ENCODE measurements around the gene KLHL6. TPM values are rescaled to one million over a fixed set of nuclear protein-coding genes. Genes with fewer than 3 reads are reported as not detected.
"Not testable (repeated sequence)": the region's sequence is repeated elsewhere in the genome, so short reads cannot be mapped to it uniquely, and the experiment has no call there.

The KLHL6 gene
- total RNA-seq, 6 donors from 2014 or later = 15.2 to 77.5 (median 25.6) TPM

DNA sequence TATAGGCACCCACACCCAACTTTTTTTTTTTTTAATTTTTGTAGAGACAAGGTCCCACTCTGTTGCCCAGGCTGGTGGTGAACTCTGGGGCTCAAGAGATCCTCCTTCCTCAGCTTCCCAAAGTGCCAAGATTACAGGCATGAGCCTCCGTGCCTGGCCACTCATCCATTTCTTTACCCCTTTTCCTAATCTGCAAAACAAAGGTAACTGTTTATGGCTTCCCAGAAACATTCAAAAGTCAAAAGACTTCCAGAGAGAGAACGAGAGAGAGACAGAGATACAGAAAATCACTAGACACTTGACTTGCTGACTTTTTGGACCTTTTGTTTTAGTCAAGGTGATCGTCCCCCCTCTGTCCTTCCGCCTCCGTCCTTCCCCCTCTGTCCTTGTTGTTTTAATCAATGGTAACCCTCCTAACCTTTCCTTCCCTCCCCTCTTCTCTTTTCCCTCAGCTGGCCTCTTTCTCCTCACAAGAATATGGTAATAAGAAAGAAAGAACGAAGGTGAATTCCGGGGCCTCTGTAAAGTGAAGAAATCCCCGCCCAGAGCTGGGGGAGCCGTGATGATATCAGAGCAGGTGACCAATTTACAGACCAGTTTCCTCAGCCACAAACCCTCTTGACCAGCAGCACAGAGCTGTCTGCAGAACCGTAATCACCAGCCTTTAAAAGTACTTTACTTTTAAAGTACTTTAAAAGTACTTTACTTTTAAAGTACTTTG, 21.9 kb downstream of the KLHL6 start:
- peak in 1 of 2 donors; percentile 80 for DNase-seq
- peak; percentile 34 to 88 for ATAC-seq (ENCODE audit: low FRiP score in 2 of 2)
- H3K27ac ChIP-seq = peak overlapping the region in 1 of 4 donors; percentile 26
- no peak for TF ChIP-seq POLR2AphosphoS5 (IDR thresholded peaks at IDR 0.05)
- peak in 1 of 4 donors; percentile 55 for TF ChIP-seq EP300 (IDR thresholded peaks at IDR 0.05)
- no peak for TF ChIP-seq CTCF (IDR thresholded peaks at IDR 0.05)
- TF ChIP-seq POLR2A (IDR thresholded peaks at IDR 0.05) = peak in 1 of 4 donors; percentile 12
- H3K4me3 ChIP-seq = no peak overlapping the region
- no peaks in the 10 kb centered on the region for H3K9me3 ChIP-seq
- 38 to 50% methylated on average over 10 of the region's 10 CpGs for WGBS, 2 donors
- H3K4me1 ChIP-seq = peaks cover 2 to 42% (median 22%) of the 10 kb centered on the region in 4 donors
- no peaks in the 10 kb centered on the region for H3K27me3 ChIP-seq
- no peaks in the 10 kb centered on the region for H3K36me3 ChIP-seq

- ATAC-seq (ENCODE audit: low FRiP score in 2 of 2) = no peak
- Histone ChIP-seq H3K9me3 (no peaks in the 10 kb centered on the region), H3K36me3 (no peaks in the 10 kb centered on the region), H3K27ac (no peak overlapping the region), H3K4me3 (no peak overlapping the region), H3K4me1 (peaks cover 2 to 38% (median 20%) of the 10 kb centered on the region in 4 donors), H3K27me3 (no peaks in the 10 kb centered on the region)
- DNase-seq = no peak
- 51 to 58% methylated on average over 5 to 6 of the region's 6 CpGs for WGBS, 2 donors
- no peak for TF ChIP-seq CTCF (IDR thresholded peaks at IDR 0.05)
- TF ChIP-seq POLR2AphosphoS5 (IDR thresholded peaks at IDR 0.05) = no peak
- no peak for TF ChIP-seq EP300 (IDR thresholded peaks at IDR 0.05)
- no peak for TF ChIP-seq POLR2A (IDR thresholded peaks at IDR 0.05)
Measured at GRCh38 chr3:183532620-183533411, 22.7 kb downstream of the KLHL6 start.

- Histone ChIP-seq H3K36me3 (no peaks in the 10 kb centered on the region), H3K27ac (peak overlapping the region in 1 of 4 donors; percentile 35), H3K4me3 (no peak overlapping the region), H3K4me1 (peaks cover 2 to 26% (median 10%) of the 10 kb centered on the region in 4 donors), H3K27me3 (no peaks in the 10 kb centered on the region), H3K9me3 (no peaks in the 10 kb centered on the region)
- ATAC-seq (ENCODE audit: low FRiP score in 2 of 2) (no peak), DNase-seq (no peak)
- 87 to 88% methylated on average over 7 of the region's 7 CpGs for WGBS, 2 donors
- no peak for TF ChIP-seq CTCF (IDR thresholded peaks at IDR 0.05)
- no peak for TF ChIP-seq POLR2AphosphoS5 (IDR thresholded peaks at IDR 0.05)
- TF ChIP-seq POLR2A (IDR thresholded peaks at IDR 0.05) = no peak
- no peak for TF ChIP-seq EP300 (IDR thresholded peaks at IDR 0.05)
Measured at GRCh38 chr3:183529717-183530116, 25.8 kb downstream of the KLHL6 start.

GRCh38 chr3:183529185-183529584, 26.3 kb downstream of the KLHL6 start:
- DNase-seq (no peak), ATAC-seq (ENCODE audit: low FRiP score in 2 of 2) (no peak)
- no peaks in the 10 kb centered on the region for H3K9me3 ChIP-seq
- H3K4me1 ChIP-seq = peaks cover 2 to 23% (median 10%) of the 10 kb centered on the region in 4 donors
- H3K36me3 ChIP-seq = no peaks in the 10 kb centered on the region
- WGBS, 2 donors = 88 to 93% methylated on average over 1 of the region's 1 CpG
- TF ChIP-seq EP300 (IDR thresholded peaks at IDR 0.05) = no peak
- no peak for TF ChIP-seq POLR2AphosphoS5 (IDR thresholded peaks at IDR 0.05)
- no peak for TF ChIP-seq POLR2A (IDR thresholded peaks at IDR 0.05)
- no peak for TF ChIP-seq CTCF (IDR thresholded peaks at IDR 0.05)
- H3K27ac ChIP-seq = peak overlapping the region in 1 of 4 donors; percentile 8
- H3K27me3 ChIP-seq = no peaks in the 10 kb centered on the region
- H3K4me3 ChIP-seq = no peak overlapping the region

DNA sequence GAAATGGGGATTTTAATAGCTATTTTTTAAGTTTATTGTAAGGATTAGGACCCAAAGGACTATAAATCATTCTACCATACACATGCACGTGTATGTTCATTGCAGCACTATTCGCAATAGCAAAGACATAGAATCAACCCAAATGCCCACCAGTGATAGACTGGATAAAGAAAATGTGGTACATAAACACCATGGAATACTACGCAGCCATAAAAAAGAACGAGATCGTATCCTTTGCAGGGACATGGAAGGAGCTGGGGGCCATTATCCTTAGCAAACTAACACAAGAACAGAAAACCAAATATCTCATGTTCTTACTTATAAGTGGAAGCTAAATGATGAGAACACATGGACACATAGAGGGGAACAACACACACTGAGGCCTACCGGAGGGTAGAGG, 26.7 kb downstream of the KLHL6 start:
- peaks cover 2 to 21% (median 10%) of the 10 kb centered on the region in 4 donors for H3K4me1 ChIP-seq
- 96 to 98% methylated on average over 6 of the region's 6 CpGs for WGBS, 2 donors
- not testable (repeated sequence) for H3K27ac ChIP-seq; H3K4me3 ChIP-seq; H3K36me3 ChIP-seq; H3K27me3 ChIP-seq; H3K9me3 ChIP-seq; ATAC-seq (ENCODE audit: low FRiP score in 2 of 2); DNase-seq

Measured in upper lobe of left lung (tissue), 6 donors.